RWPE2 (cell line): Measurements from ENCODE around the gene ANO9.
"Not testable (repeated sequence)": the region's sequence is repeated elsewhere in the genome, so short reads cannot be mapped to it uniquely, and the experiment has no call there.

ENCODE experiments used
- ATAC-seq: fragments of 200-7000 bp; cut with Tn5 transposase; 3 replicates; pipeline ENCODE4 v1.9.1; 2021; ENCODE audit warnings: low read depth
- DNase-seq: peaks from one replicate; pipeline ENCODE4 v3.0.0-alpha.2; 2020; ENCODE audit warnings: low spot score
- H3K27ac ChIP-seq: fragments of 450-650 bp; 2 replicates; pipeline ENCODE4 v1.5.1; 2017; ENCODE audit warnings: mild to moderate bottlenecking; ENCODE audit not compliant: poor library complexity, severe bottlenecking
- H3K27me3 ChIP-seq: fragments of 250-450 bp; sonication (Bioruptor Pico); 2 replicates; pipeline ENCODE4 v1.5.1; 2021; ENCODE audit warnings: mild to moderate bottlenecking, moderate library complexity; ENCODE audit not compliant: insufficient read depth, poor library complexity, severe bottlenecking
- H3K36me3 ChIP-seq: fragments of 250-450 bp; sonication (Bioruptor Pico); 2 replicates; pipeline ENCODE4 v1.5.1; 2020; ENCODE audit warnings: low read depth, mild to moderate bottlenecking, moderate library complexity
- H3K4me1 ChIP-seq: fragments of 250-450 bp; sonication (Bioruptor Pico); 2 replicates; pipeline ENCODE4 v1.5.1; 2021; ENCODE audit warnings: mild to moderate bottlenecking, moderate library complexity; ENCODE audit not compliant: insufficient read depth, poor library complexity, severe bottlenecking
- H3K4me3 ChIP-seq: fragments of 250-450 bp; sonication (Bioruptor Pico); 2 replicates; pipeline ENCODE4 v1.5.1; 2021; ENCODE audit warnings: mild to moderate bottlenecking, moderate library complexity; ENCODE audit not compliant: severe bottlenecking
- H3K9me3 ChIP-seq: fragments of 250-450 bp; sonication (Bioruptor Pico); 2 replicates; pipeline ENCODE4 v1.5.1; 2021; ENCODE audit warnings: mild to moderate bottlenecking, moderate library complexity; ENCODE audit not compliant: severe bottlenecking
- CTCF ChIP-seq: fragments of 450-650 bp; IDR thresholded peaks from one replicate; pipeline ENCODE4 v1.5.1; 2017; ENCODE audit warnings: mild to moderate bottlenecking, moderate library complexity; ENCODE audit not compliant: poor library complexity, severe bottlenecking

ANO9 gene

DNA sequence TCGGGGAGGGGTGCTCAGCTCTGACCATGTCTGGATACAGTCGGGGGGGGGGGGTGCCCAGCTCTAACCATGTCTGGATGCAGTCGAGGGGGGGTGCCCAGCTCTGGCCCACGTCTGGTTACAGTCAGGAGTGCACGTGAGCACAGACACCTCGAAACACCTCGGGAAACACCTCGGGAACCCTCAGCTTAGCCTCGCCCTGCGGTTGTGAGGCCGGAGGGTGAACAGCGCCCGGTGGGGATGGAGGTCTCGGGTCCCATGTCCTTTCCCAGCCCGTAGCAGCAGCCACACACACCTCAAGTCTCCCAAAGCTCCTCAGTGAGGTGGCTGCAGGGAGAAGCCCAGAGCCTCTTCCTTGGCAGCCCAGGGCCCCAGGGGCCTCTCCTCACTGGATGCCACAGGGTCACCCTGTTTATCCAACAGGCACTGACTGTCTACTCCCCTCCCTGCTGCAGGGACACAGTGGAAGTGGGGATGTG lies 29.1 kb downstream of the ANO9 start:
- Histone ChIP-seq H3K27me3 (no peaks in the 10 kb centered on the region), H3K27ac (no peak overlapping the region), H3K4me3 (no peak overlapping the region), H3K4me1 (peaks cover 14% of the 10 kb centered on the region), H3K9me3 (no peaks in the 10 kb centered on the region), H3K36me3 (no peaks in the 10 kb centered on the region)
- no peak for ATAC-seq
- no peak for TF ChIP-seq CTCF
- no peak for DNase-seq

- H3K9me3 ChIP-seq, DNase-seq, H3K36me3 ChIP-seq, H3K27me3 ChIP-seq, H3K27ac ChIP-seq, ATAC-seq, H3K4me3 ChIP-seq: not testable (repeated sequence)
- peaks cover 14% of the 10 kb centered on the region for H3K4me1 ChIP-seq
Measured at GRCh38 chr11:411520-411919, 30.3 kb downstream of the ANO9 start.

GRCh38 chr11:410711-411110 lies 31.1 kb downstream of the ANO9 start:
- not testable (repeated sequence) for H3K4me3 ChIP-seq, DNase-seq, H3K27ac ChIP-seq, H3K27me3 ChIP-seq, H3K36me3 ChIP-seq, H3K9me3 ChIP-seq, H3K4me1 ChIP-seq, ATAC-seq

DNA sequence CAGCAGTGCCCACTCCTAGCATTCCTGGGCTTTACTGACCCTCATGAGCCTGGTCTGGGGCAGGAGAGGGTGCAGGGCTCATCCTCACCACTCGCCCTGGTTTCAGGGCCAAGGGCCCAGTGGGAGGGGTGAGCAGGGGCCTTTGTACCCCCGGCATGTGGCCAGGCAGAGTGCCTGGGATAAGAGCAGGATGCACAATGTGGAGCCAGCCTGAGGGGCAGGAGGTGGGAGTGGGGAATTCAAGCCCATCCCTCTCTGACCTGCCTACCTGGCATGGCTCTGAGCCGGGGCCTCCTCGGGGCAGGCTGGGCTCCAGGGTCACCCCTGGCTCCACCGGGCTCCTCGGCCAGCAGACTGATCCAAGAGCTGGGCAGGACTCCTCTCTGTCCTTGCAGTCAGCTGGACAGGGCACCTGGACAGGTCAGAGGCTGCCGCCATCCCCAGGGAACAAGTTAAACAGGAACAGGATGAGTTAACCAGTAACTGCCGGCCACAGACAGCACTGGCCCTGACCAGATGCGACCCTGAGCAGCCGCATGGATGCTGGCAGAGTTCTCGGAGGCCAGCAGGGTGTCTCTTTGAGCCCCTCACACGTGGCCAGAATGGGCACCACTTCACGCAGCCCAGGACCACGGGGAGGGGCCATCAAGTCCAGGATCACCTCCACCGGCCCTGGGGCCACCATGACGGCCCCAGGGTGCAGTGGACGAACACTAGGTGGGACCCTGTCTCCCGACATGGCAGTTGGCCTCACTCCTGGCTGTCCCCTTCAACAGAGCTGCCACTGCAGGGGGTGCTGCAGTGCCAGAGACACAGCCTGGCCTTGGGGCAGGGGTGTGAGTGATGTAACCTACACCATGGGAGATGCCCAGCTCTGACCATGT lies 32.0 kb downstream of the ANO9 start:
- Histone ChIP-seq H3K4me1 (peaks cover 4% of the 10 kb centered on the region), H3K27me3 (no peaks in the 10 kb centered on the region), H3K4me3 (no peak overlapping the region), H3K9me3 (no peaks in the 10 kb centered on the region), H3K27ac (no peak overlapping the region), H3K36me3 (peaks cover 4% of the 10 kb centered on the region)
- TF ChIP-seq CTCF, result no peak
- DNase-seq (no peak), ATAC-seq (no peak)

GRCh38 chr11:409008-409599 lies 32.7 kb downstream of the ANO9 start:
- Histone ChIP-seq H3K9me3 (no peaks in the 10 kb centered on the region), H3K4me1 (no peaks in the 10 kb centered on the region), H3K27me3 (no peaks in the 10 kb centered on the region), H3K4me3 (no peak overlapping the region), H3K27ac (no peak overlapping the region), H3K36me3 (peaks cover 11% of the 10 kb centered on the region)
- ATAC-seq, result 0 out of 3 replicates have a peak, but pooled peaks have one; percentile 0
- no peak for DNase-seq
- TF ChIP-seq CTCF, result no peak
